Mucosa of rectum (tissue), 2 donors: ENCODE results near the gene HLF.
"Not testable (repeated sequence)": the region's sequence is repeated elsewhere in the genome, so short reads cannot be mapped to it uniquely, and the experiment has no call there.

Source experiments
- H3K27ac ChIP-seq, 2 donors: one replicate each; pipeline ENCODE4 v1.7.0; 2013; ENCODE audit warnings: inconsistent platforms in 2 of 2, low read depth in 2 of 2, low read length in 2 of 2
- H3K27me3 ChIP-seq, 2 donors: one replicate each; pipeline ENCODE4 v1.7.0; 2013; ENCODE audit warnings: low read length in 2 of 2; ENCODE audit not compliant: control insufficient read depth in 2 of 2, insufficient read depth in 2 of 2
- H3K36me3 ChIP-seq, 2 donors: one replicate each; pipeline ENCODE4 v1.7.0; 2013; ENCODE audit warnings: low read length in 2 of 2; ENCODE audit not compliant: control insufficient read depth in 2 of 2, insufficient read depth in 2 of 2
- H3K4me1 ChIP-seq, 2 donors: one replicate each; pipeline ENCODE4 v1.7.0; 2013; ENCODE audit warnings: low read length in 2 of 2, mild to moderate bottlenecking in 1 of 2; ENCODE audit not compliant: control insufficient read depth in 2 of 2, insufficient read depth in 2 of 2
- H3K4me3 ChIP-seq, 2 donors: one replicate each; pipeline ENCODE4 v1.7.0; 2013; ENCODE audit warnings: low read length in 2 of 2
- H3K9ac ChIP-seq, 2 donors: one replicate each; pipeline ENCODE4 v1.7.0; 2013; ENCODE audit warnings: low read length in 2 of 2, low read depth in 1 of 2, mild to moderate bottlenecking in 1 of 2
- H3K9me3 ChIP-seq, 2 donors: one replicate each; pipeline ENCODE4 v1.7.0; 2013; ENCODE audit warnings: low read length in 2 of 2; ENCODE audit not compliant: control insufficient read depth in 2 of 2
- donor health status: healthy.
- donor health status: Normal muscosa, but diverticular disease.

Gene HLF

DNA sequence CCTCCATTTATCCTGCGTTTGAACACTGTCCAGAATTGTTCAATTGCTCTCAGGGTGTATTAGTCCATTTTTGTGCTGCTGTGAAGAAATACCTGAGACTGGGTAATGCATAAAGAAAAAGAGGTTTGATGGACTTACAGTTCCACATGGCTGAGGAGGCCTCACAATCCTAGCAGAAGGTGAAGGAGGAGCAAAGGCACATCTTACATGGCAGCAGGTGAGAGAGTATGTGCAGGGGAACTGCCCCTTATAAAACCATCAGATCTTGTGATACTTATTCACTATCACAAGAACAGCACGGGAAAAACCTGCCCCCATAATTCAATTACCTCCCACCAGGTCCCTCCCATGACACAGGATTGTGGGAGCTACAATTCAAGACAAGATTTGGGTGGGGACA is 63.8 kb downstream of the HLF start:
- not testable (repeated sequence) for H3K9me3 ChIP-seq, H3K27me3 ChIP-seq, H3K36me3 ChIP-seq, H3K9ac ChIP-seq, H3K27ac ChIP-seq, H3K4me1 ChIP-seq, H3K4me3 ChIP-seq

DNA sequence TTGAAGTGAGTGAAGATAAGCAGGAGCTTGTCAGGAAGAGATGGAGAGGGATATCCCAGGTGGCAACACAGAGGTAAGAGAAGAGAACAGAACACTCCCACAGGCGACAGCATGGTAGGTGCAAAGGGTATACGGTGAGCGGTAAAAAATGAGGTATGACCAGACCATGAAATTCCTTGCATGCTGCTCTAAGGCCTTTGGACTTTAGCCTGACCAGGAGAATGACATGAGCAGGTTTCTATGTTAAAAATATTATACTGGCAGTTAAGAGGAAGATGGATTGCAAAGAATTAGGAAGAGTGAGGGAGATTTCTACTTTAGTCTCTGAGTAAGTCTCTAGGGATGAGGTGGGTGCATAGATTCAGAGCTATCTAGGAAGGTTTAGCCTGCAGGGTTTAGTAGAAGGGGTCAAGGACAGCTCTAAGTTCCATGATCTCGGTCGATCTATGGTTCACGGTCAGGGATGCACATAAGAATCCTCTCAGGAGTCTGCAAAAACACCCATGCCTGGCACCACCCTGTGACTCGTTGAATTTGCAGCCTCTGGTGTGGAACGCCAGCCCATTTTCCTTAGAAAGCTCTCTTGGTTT is 65.7 kb downstream of the HLF start:
- Histone ChIP-seq H3K27ac (no peak overlapping the region), H3K36me3 (no peaks in the 10 kb centered on the region), H3K27me3 (no peaks in the 10 kb centered on the region), H3K9me3 (no peaks in the 10 kb centered on the region), H3K9ac (no peak overlapping the region), H3K4me3 (no peak overlapping the region), H3K4me1 (peaks cover 0 to 4% of the 10 kb centered on the region in 2 donors)

- H3K4me1 ChIP-seq, result peaks cover 0 to 4% of the 10 kb centered on the region in 2 donors
- H3K36me3 ChIP-seq, result no peaks in the 10 kb centered on the region
- H3K27ac ChIP-seq, result no peak overlapping the region
- no peaks in the 10 kb centered on the region for H3K9me3 ChIP-seq
- no peak overlapping the region for H3K4me3 ChIP-seq
- H3K27me3 ChIP-seq, result no peaks in the 10 kb centered on the region
- H3K9ac ChIP-seq, result no peak overlapping the region
Observed at GRCh38 chr17:55332296-55333041, 67.7 kb downstream of the HLF start.

GRCh38 chr17:55334285-55334684 is 69.5 kb downstream of the HLF start:
- Histone ChIP-seq H3K9ac (no peak overlapping the region), H3K36me3 (no peaks in the 10 kb centered on the region), H3K27ac (no peak overlapping the region), H3K9me3 (no peaks in the 10 kb centered on the region), H3K27me3 (no peaks in the 10 kb centered on the region), H3K4me1 (peaks cover 0 to 4% of the 10 kb centered on the region in 2 donors), H3K4me3 (no peak overlapping the region)

- no peak overlapping the region for H3K9ac ChIP-seq
- peaks cover 0 to 4% of the 10 kb centered on the region in 2 donors for H3K4me1 ChIP-seq
- H3K4me3 ChIP-seq, result no peak overlapping the region
- no peaks in the 10 kb centered on the region for H3K27me3 ChIP-seq
- no peaks in the 10 kb centered on the region for H3K9me3 ChIP-seq
- no peaks in the 10 kb centered on the region for H3K36me3 ChIP-seq
- H3K27ac ChIP-seq, result no peak overlapping the region
Observed at GRCh38 chr17:55334881-55335540, 70.3 kb downstream of the HLF start.

GRCh38 chr17:55335625-55336024 is 70.9 kb downstream of the HLF start:
- H3K4me1 ChIP-seq, result peaks cover 0 to 4% of the 10 kb centered on the region in 2 donors
- no peaks in the 10 kb centered on the region for H3K27me3 ChIP-seq
- H3K27ac ChIP-seq, result no peak overlapping the region
- no peaks in the 10 kb centered on the region for H3K9me3 ChIP-seq
- H3K4me3 ChIP-seq, result no peak overlapping the region
- no peak overlapping the region for H3K9ac ChIP-seq
- H3K36me3 ChIP-seq, result no peaks in the 10 kb centered on the region

GRCh38 chr17:55336426-55336825 is 71.7 kb downstream of the HLF start:
- peaks cover 0 to 4% of the 10 kb centered on the region in 2 donors for H3K4me1 ChIP-seq

GRCh38 chr17:55340176-55340575 is 75.4 kb downstream of the HLF start:
- H3K27ac ChIP-seq, result no peak overlapping the region
- no peaks in the 10 kb centered on the region for H3K4me1 ChIP-seq
- no peak overlapping the region for H3K4me3 ChIP-seq
- no peaks in the 10 kb centered on the region for H3K9me3 ChIP-seq
- H3K9ac ChIP-seq, result no peak overlapping the region
- no peaks in the 10 kb centered on the region for H3K27me3 ChIP-seq
- no peaks in the 10 kb centered on the region for H3K36me3 ChIP-seq

More at GRCh38 chr17:55336426-55336825, 71.7 kb downstream of the HLF start:
- Histone ChIP-seq H3K27ac (no peak overlapping the region), H3K4me3 (no peak overlapping the region), H3K27me3 (no peaks in the 10 kb centered on the region), H3K9me3 (no peaks in the 10 kb centered on the region), H3K9ac (no peak overlapping the region), H3K36me3 (no peaks in the 10 kb centered on the region)

GRCh38 chr17:55340686-55341085 is 75.9 kb downstream of the HLF start:
- no peak overlapping the region for H3K27ac ChIP-seq
- H3K9me3 ChIP-seq, result no peaks in the 10 kb centered on the region
- H3K9ac ChIP-seq, result no peak overlapping the region
- no peak overlapping the region for H3K4me3 ChIP-seq
- H3K36me3 ChIP-seq, result no peaks in the 10 kb centered on the region
- H3K4me1 ChIP-seq, result no peaks in the 10 kb centered on the region
- no peaks in the 10 kb centered on the region for H3K27me3 ChIP-seq

GRCh38 chr17:55341432-55341831 is 76.7 kb downstream of the HLF start:
- no peak overlapping the region for H3K9ac ChIP-seq
- no peaks in the 10 kb centered on the region for H3K4me1 ChIP-seq
- no peaks in the 10 kb centered on the region for H3K36me3 ChIP-seq
- no peaks in the 10 kb centered on the region for H3K9me3 ChIP-seq
- no peaks in the 10 kb centered on the region for H3K27me3 ChIP-seq
- no peak overlapping the region for H3K4me3 ChIP-seq
- no peak overlapping the region for H3K27ac ChIP-seq
